HCT116 (cell line): Measurements from ENCODE around the gene DTWD1.
"Not testable (repeated sequence)": the region's sequence is repeated elsewhere in the genome, so short reads cannot be mapped to it uniquely, and the experiment has no call there.

Experiments
- ATF3 ChIP-seq: IDR thresholded peaks from 2 replicates; pipeline ENCODE4 v1.6.1; 2012
- CTCF ChIP-seq, 3 experiments: fragments of 200-600 bp in 1 of 3; sonication (generic) in 1 of 3; IDR thresholded peaks in 2 of 3; conservative IDR thresholded peaks in 1 of 3; 2 replicates each; pipeline ENCODE4 v1.5.1; 2012 to 2017; ENCODE audit warnings: low read depth in 2 of 3, low read length in 2 of 3, antibody characterized with exemption in 1 of 3, borderline replicate concordance in 1 of 3, control low read depth in 1 of 3, mild to moderate bottlenecking in 1 of 3, mixed read lengths in 1 of 3, mixed run types in 1 of 3, moderate library complexity in 1 of 3; ENCODE audit not compliant: insufficient read depth in 1 of 3
- FOSL1 ChIP-seq: IDR thresholded peaks from 2 replicates; pipeline ENCODE4 v1.6.1; 2012; ENCODE audit warnings: low read depth
- POLR2AphosphoS5 ChIP-seq: IDR thresholded peaks from 2 replicates; pipeline ENCODE4 v1.6.1; 2011; ENCODE audit warnings: mild to moderate bottlenecking, low read depth, low read length, moderate library complexity
- RAD21 ChIP-seq: IDR thresholded peaks from 2 replicates; pipeline ENCODE4 v1.6.1; 2012; ENCODE audit warnings: low read depth, mild to moderate bottlenecking
- SRF ChIP-seq: IDR thresholded peaks from 2 replicates; pipeline ENCODE4 v1.6.1; 2012; ENCODE audit warnings: low read depth
- ZBTB33 ChIP-seq: IDR thresholded peaks from 2 replicates; pipeline ENCODE4 v1.6.1; 2011; ENCODE audit warnings: mild to moderate bottlenecking, low read length, moderate library complexity; ENCODE audit not compliant: insufficient replicate concordance; ENCODE audit errors: extremely low read depth
- TF ChIP-seq, protein P1 (sequence below): IDR thresholded peaks from 2 replicates; pipeline ENCODE4 v1.6.1; 2012

DNA sequence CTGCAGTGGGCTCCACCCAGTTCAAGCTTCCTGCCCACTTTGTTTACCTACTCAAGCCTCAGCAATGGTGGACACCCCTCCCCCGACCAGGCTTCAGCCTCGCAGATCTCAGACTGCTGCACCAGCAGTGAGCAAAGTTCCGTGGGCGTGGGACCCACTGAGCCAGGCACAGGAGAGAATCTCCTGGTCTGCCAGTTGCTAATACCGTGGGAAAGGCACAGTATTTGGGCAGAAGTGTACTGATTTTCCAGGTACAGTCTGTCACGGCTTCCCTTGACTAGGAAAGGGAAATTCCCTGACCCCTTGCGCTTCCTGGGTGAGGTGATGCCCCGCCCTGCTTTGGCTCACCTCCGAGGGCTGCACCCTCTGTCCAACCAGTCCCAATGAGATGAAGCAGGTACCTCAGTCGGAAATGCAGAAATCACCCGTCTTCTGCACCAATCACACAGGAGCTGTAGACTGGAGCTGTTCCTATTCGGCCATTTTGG is 28.0 kb upstream of the DTWD1 start:
- not testable (repeated sequence) for TF ChIP-seq ZBTB33; CTCF (IDR thresholded peaks at IDR 0.05 in 2 of 3, conservative IDR thresholded peaks at IDR 0.05 in 1 of 3; ENCODE audit: borderline replicate concordance in 1 of 3, insufficient read depth in 1 of 3, low read depth in 2 of 3, low read length in 2 of 3); FOSL1; ATF3; POLR2AphosphoS5; RAD21; SRF
- TF ChIP-seq, protein P1, sequence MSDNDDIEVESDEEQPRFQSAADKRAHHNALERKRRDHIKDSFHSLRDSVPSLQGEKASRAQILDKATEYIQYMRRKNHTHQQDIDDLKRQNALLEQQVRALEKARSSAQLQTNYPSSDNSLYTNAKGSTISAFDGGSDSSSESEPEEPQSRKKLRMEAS, result not testable (repeated sequence)
